Measurements from ENCODE around the gene CACNA1B.
"Not testable (repeated sequence)": the region's sequence is repeated elsewhere in the genome, so short reads cannot be mapped to it uniquely, and the experiment has no call there.

The CACNA1B gene

DNA sequence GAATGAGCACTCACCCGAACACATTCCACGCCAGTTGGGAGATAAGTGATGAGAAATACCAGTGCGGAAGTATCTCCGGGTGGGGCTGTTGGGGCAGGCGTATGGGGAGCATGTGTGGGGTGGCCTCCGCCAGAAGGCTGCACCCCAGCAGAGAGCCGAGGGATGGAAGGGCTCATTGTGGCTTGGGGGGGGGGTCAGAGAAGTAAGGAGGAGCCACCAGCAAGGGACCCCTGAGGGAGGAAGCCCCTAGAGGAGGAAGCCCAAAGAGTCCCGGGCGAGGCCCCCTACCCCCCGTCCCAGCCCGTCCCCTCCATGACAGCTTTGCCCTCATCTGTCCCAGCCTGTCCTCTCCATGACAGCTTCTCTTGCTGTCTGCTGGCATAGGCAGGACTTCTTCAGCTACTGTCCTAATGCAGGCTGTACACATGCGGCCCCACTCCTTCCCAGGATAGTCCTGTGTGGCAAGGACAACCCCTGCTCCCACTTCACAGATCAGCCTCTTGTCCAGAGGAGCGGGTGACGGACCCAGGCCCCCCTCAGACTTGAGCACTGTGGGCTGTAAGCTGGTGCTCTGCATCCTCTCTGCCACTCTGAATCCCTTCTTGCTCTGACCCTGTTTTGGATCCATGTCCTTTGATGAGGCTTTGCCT lies 239.6 kb downstream of the CACNA1B start:
- no peak for DNase-seq (ENCODE audit: low spot score)

- DNase-seq (ENCODE audit: low spot score), result no peak
Observed at GRCh38 chr9:138117836-138118235, 240.3 kb downstream of the CACNA1B start.

DNA sequence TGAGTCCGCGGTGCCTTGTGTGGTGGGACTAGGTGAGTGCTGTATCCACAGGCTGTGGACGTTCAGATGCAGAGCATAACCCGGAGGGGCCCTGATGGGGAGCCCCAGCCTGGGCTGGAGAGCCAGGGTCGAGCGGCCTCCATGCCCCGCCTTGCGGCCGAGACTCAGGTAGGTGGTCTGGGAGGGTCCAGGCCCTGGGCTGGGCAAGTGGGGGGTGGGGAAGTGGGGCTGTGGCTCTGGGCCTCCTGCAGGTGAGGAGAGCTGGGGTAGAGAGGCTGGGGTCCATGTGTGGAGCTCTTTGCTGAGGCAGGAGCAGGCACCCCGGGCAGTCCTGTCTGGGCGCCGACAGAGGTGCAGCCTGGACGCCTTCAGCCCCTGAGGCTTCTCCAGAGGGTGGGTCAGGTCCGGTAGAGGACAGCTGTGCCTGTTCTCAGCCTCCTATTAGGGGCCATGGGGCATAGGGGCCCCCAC lies 241.1 kb downstream of the CACNA1B start:
- DNase-seq (ENCODE audit: low spot score), result no peak

GRCh38 chr9:138119202-138120027 lies 241.8 kb downstream of the CACNA1B start:
- DNase-seq (ENCODE audit: low spot score), result no peak

GRCh38 chr9:138120072-138120471 lies 242.5 kb downstream of the CACNA1B start:
- no peak for DNase-seq (ENCODE audit: low spot score)

GRCh38 chr9:138120511-138121437 lies 243.2 kb downstream of the CACNA1B start:
- no peak for DNase-seq (ENCODE audit: low spot score)

- no peak for DNase-seq (ENCODE audit: low spot score)
Observed at GRCh38 chr9:138121438-138122050, 244.0 kb downstream of the CACNA1B start.

DNA sequence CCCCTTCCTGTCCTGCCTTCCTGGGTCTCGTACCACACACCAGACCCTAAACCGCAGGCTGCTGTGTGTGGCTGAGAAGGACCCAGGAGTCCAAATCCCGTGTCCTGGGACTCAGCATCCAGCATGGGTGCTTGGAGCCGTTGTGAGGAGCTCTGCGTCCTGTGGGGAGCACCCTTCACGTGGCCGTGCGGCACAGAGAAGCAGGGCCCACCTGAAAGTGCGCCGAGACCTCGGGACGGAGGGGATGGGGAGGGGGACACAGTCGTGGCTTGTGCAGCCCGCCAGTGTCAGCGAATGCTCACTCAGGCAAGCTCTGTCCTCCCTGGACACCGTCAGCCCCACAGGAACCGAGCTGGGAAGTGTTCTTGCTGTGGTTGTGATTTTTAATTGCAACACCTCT lies 244.6 kb downstream of the CACNA1B start:
- DNase-seq (ENCODE audit: low spot score), result no peak

GRCh38 chr9:138122676-138123075 lies 245.1 kb downstream of the CACNA1B start:
- DNase-seq (ENCODE audit: low spot score), result no peak

- no peak for DNase-seq (ENCODE audit: low spot score)
Observed at GRCh38 chr9:138123086-138123485, 245.5 kb downstream of the CACNA1B start.

DNA sequence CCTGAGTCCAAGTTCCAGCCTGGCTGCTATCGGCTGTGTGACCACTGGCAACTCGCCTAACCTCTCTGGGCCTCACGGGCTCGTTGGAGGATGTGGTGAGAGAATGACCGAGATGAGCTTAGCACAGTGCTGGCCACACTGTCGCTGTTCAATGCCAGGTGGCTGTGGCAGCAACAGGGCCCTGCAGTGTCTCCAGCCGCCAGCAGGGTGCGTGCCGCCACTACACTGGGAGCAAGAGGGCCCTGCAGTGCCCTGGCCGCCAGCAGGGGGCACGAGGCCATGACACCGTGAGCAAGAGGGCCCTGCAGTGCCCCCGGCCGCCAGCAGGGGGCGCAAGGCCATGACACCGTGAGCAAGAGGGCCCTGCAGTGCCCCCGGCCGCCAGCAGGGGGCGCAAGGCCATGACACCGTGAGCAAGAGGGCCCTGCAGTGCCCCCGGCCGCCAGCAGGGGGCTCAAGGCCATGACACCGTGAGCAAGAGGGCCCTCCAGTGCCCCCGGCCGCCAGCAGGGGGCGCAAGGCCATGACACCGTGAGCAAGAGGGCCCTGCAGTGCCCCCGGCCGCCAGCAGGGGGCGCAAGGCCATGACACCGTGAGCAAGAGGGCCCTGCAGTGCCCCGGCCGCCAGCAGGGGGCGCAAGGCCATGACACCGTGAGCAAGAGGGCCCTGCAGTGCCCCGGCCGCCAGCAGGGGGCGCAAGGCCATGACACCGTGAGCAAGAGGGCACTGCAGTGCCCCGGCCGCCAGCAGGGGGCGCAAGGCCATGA lies 248.7 kb downstream of the CACNA1B start:
- not testable (repeated sequence) for DNase-seq (ENCODE audit: low spot score)

DNA sequence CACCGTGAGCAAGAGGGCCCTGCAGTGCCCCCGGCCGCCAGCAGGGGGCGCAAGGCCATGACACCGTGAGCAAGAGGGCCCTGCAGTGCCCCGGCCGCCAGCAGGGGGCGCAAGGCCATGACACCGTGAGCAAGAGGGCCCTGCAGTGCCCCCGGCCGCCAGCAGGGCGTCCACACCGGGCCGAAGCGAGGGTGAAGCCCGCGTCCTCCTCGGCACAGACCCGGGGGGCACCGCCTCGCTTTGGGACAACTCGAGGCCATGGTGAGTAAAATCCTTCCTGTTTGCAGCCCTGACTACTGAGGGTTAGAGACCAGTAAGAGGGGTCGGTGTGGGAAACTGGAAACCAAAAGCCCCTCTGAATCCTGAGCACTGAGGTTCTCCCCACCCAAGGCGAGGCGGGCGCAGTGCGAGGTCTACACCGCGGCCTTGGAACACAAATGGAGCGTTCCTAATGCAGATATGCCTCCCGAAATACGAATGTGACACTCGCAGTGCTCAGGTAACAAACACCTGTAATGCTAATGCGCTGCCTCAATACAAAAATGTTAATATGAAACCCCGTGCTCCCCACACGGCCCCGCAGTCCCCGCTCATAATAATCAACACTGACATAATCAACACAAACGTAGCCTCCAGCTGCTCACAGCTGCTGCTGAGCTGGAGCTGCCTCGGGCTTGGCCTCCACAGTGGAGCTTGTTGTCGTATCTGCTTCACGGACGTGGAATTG lies 249.4 kb downstream of the CACNA1B start:
- not testable (repeated sequence) for DNase-seq (ENCODE audit: low spot score)

DNA sequence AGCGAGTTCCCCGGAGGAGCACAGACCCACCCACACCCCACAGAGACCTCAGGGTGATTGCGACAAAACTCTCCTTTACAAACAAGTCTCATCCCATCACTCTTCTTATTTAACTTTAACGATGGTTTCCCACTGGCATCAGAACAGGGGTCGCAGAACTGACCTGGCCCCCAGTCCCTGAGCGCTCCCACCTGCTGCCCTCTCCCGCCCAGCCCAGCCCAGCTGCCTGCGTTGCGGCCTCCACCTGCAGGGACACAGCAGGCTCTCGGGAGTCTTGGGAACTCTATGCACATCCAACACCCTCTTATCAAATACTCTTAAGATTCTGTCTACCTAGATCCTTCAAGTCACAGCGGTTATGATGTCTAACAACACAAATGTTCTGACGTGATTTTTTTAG lies 250.4 kb downstream of the CACNA1B start:
- not testable (repeated sequence) for DNase-seq (ENCODE audit: low spot score)

GRCh38 chr9:138129318-138129717 lies 251.7 kb downstream of the CACNA1B start:
- DNase-seq (ENCODE audit: low spot score), result not testable (repeated sequence)

- DNase-seq (ENCODE audit: low spot score), result not testable (repeated sequence)
Observed at GRCh38 chr9:138132946-138133705, 255.5 kb downstream of the CACNA1B start.

- not testable (repeated sequence) for DNase-seq (ENCODE audit: low spot score)
Observed at GRCh38 chr9:138134581-138134980, 257.0 kb downstream of the CACNA1B start.

DNA sequence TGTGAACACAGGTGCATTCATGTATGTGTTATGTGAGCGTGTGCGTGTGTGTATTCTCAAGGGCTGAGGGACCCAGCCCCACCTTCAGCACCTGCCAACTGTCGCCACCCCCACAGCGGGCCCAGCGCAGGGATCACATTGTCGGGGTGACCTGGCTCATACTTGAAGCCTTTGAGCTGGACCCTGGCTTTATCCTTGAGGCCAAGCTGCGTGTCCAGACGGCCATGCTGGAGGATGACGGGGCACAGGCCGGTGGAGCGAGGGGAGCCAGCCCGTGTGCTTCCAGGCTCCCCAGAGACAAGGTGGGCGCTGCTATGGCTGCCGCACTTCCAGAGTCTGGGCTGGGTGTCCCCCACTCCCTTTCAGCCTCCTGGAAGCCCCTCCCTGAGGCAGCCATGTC lies 261.5 kb downstream of the CACNA1B start:
- DNase-seq (ENCODE audit: low spot score), result not testable (repeated sequence)

DNA sequence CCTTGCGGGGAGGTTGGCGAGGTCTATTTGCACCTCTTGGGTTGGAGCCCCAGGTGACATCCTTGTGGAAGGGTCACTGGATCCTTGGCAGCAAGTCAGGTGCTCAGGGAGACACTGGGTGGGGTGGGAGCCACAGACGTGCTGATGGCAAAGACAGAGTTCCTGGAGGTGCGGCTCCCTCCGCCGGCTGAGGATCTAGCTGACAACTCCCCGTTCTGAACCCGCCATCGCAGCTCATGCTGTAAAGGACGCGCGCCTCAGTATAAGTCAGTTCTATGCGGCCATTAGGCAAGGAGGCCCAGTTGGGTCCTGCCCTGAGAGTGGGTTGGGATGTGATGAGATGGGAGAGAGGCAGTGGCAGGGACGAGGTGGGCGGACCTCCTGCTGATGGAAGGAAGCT lies 263.4 kb downstream of the CACNA1B start:
- not testable (repeated sequence) for DNase-seq (ENCODE audit: low spot score)

- not testable (repeated sequence) for DNase-seq (ENCODE audit: low spot score)
Observed at GRCh38 chr9:138142528-138143244, 265.1 kb downstream of the CACNA1B start.

Measured in iPS-NIHi11 (cell line).